Measurements from ENCODE around the gene FAF2.
"Not testable (repeated sequence)": the region's sequence is repeated elsewhere in the genome, so short reads cannot be mapped to it uniquely, and the experiment has no call there.

The FAF2 gene

GRCh38 chr5:176545737-176546509 is 97.7 kb downstream of the FAF2 start:
- no peak for FAIRE-seq

GRCh38 chr5:176547802-176548201 is 99.6 kb downstream of the FAF2 start:
- no peak for FAIRE-seq

GRCh38 chr5:176548967-176549444 is 100.8 kb downstream of the FAF2 start, which contains the start of gene CDHR2:
TSS of gene CDHR2 (plus strand) at chr5:176549342. CDS start at chr5:176565353, 16,011 bp downstream.
- FAIRE-seq = no peak

- FAIRE-seq = no peak
These were observed 101.7 kb downstream of the FAF2 start for GRCh38 chr5:176549871-176550270.

GRCh38 chr5:176550275-176550831 is 102.2 kb downstream of the FAF2 start:
- FAIRE-seq = no peak

GRCh38 chr5:176550937-176551336 is 102.8 kb downstream of the FAF2 start:
- not testable (repeated sequence) for FAIRE-seq

GRCh38 chr5:176552332-176552869 is 104.2 kb downstream of the FAF2 start:
- FAIRE-seq = no peak

- no peak for FAIRE-seq
These were observed 105.3 kb downstream of the FAF2 start for GRCh38 chr5:176553260-176554085.

- FAIRE-seq = no peak
These were observed 109.7 kb downstream of the FAF2 start for GRCh38 chr5:176557846-176558245.
